ENCODE measurements around the gene CTRL. TPM values are rescaled to one million over a fixed set of nuclear protein-coding genes. Genes with fewer than 3 reads are reported as not detected.
A peak's percentile ranks its signal among the peaks of the same experiment; 100 is the strongest.

The CTRL gene
- total RNA-seq, 1 experiment from 2014 or later = 2.6 TPM

- peak overlapping the region; percentile 69 for H3K27ac Mint-ChIP-seq (ENCODE audit: unreplicated experiment)
- DNase-seq = no peak
- no peaks in the 10 kb centered on the region for H3K27me3 Mint-ChIP-seq (ENCODE audit: unreplicated experiment)
- no peaks in the 10 kb centered on the region for H3K9me3 Mint-ChIP-seq (ENCODE audit: low read depth, unreplicated experiment)
- CTCF ChIA-PET = interaction anchor here (0.6 kb wide), 2 partner anchors 12 to 30 kb away, joined by 3 to 7 read pairs; no protein-coding TSS in a partner anchor
- TF ChIP-seq CTCF (IDR thresholded peaks at IDR 0.05; ENCODE audit: unreplicated experiment) = no peak
- no TSS peak for BruUV-seq (replicated peaks)
- H3K4me1 Mint-ChIP-seq (ENCODE audit: low read depth, unreplicated experiment) = peaks cover 23% of the 10 kb centered on the region
- intact Hi-C loops (cut with micrococcal nuclease; ENCODE audit: unreplicated experiment) = no loop called here
- H3K36me3 Mint-ChIP-seq (ENCODE audit: insufficient read depth, unreplicated experiment) = peaks cover 36% of the 10 kb centered on the region
- H3K4me3 Mint-ChIP-seq (ENCODE audit: low read depth, unreplicated experiment) = peak overlapping the region; percentile 85
Measured at GRCh38 chr16:67969254-67970039, 37.8 kb upstream of the CTRL start.

- TF ChIP-seq CTCF (IDR thresholded peaks at IDR 0.05; ENCODE audit: unreplicated experiment) = no peak
- intact Hi-C loops (cut with micrococcal nuclease; ENCODE audit: unreplicated experiment) = no loop called here
- peaks cover 23% of the 10 kb centered on the region for H3K4me1 Mint-ChIP-seq (ENCODE audit: low read depth, unreplicated experiment)
- peak within 1 kb of the TSS; percentile 69 for H3K27ac Mint-ChIP-seq (ENCODE audit: unreplicated experiment)
- peaks cover 36% of the 10 kb centered on the region for H3K36me3 Mint-ChIP-seq (ENCODE audit: insufficient read depth, unreplicated experiment)
- H3K9me3 Mint-ChIP-seq (ENCODE audit: low read depth, unreplicated experiment) = no peaks in the 10 kb centered on the region
- H3K27me3 Mint-ChIP-seq (ENCODE audit: unreplicated experiment) = no peaks in the 10 kb centered on the region
- no TSS peak for BruUV-seq (replicated peaks)
- CTCF ChIA-PET = interaction anchor here (0.6 kb wide), 1 partner anchor 11 kb away, joined by 3 read pairs; no protein-coding TSS in a partner anchor
- DNase-seq = peak; percentile 90
- H3K4me3 Mint-ChIP-seq (ENCODE audit: low read depth, unreplicated experiment) = peak within 1 kb of the TSS; percentile 85
Measured at GRCh38 chr16:67968400-67969253, 37.0 kb upstream of the CTRL start, which contains the start of gene SLC12A4. Gene SLC12A4 (minus strand): TSS chr16:67968637. CDS start chr16:67968553, 84 bp downstream.

- H3K4me1 Mint-ChIP-seq (ENCODE audit: low read depth, unreplicated experiment) = peaks cover 23% of the 10 kb centered on the region
- CTCF ChIA-PET = no interaction called here
- no TSS peak for BruUV-seq (replicated peaks)
- H3K9me3 Mint-ChIP-seq (ENCODE audit: low read depth, unreplicated experiment) = no peaks in the 10 kb centered on the region
- no peak for TF ChIP-seq CTCF (IDR thresholded peaks at IDR 0.05; ENCODE audit: unreplicated experiment)
- intact Hi-C loops (cut with micrococcal nuclease; ENCODE audit: unreplicated experiment) = no loop called here
- peaks cover 36% of the 10 kb centered on the region for H3K36me3 Mint-ChIP-seq (ENCODE audit: insufficient read depth, unreplicated experiment)
- no peaks in the 10 kb centered on the region for H3K27me3 Mint-ChIP-seq (ENCODE audit: unreplicated experiment)
- peak; percentile 40 for DNase-seq
- H3K27ac Mint-ChIP-seq (ENCODE audit: unreplicated experiment) = peak overlapping the region; percentile 45
- H3K4me3 Mint-ChIP-seq (ENCODE audit: low read depth, unreplicated experiment) = peak overlapping the region; percentile 85
Measured at GRCh38 chr16:67967958-67968399, 36.3 kb upstream of the CTRL start.

GRCh38 chr16:67967183-67967957 is 35.7 kb upstream of the CTRL start:
- peak overlapping the region; percentile 85 for H3K4me3 Mint-ChIP-seq (ENCODE audit: low read depth, unreplicated experiment)
- CTCF ChIA-PET = no interaction called here
- no peaks in the 10 kb centered on the region for H3K9me3 Mint-ChIP-seq (ENCODE audit: low read depth, unreplicated experiment)
- BruUV-seq (replicated peaks) = TSS peak; percentile 53
- no peak for TF ChIP-seq CTCF (IDR thresholded peaks at IDR 0.05; ENCODE audit: unreplicated experiment)
- H3K27ac Mint-ChIP-seq (ENCODE audit: unreplicated experiment) = peak overlapping the region; percentile 45
- no peaks in the 10 kb centered on the region for H3K27me3 Mint-ChIP-seq (ENCODE audit: unreplicated experiment)
- peak; percentile 13 for DNase-seq
- peaks cover 36% of the 10 kb centered on the region for H3K36me3 Mint-ChIP-seq (ENCODE audit: insufficient read depth, unreplicated experiment)
- peaks cover 23% of the 10 kb centered on the region for H3K4me1 Mint-ChIP-seq (ENCODE audit: low read depth, unreplicated experiment)
- intact Hi-C loops (cut with micrococcal nuclease; ENCODE audit: unreplicated experiment) = no loop called here

Measured in Calu3 (cell line).